Loucy (cell line): ENCODE measurements around the gene NCOA5.

Source experiments
- EZH2phosphoT487 ChIP-seq: fragments of 200-600 bp; IDR thresholded peaks from 2 replicates; pipeline ENCODE4 v1.6.1; 2018; ENCODE audit warnings: antibody characterized with exemption, mild to moderate bottlenecking, moderate library complexity, borderline replicate concordance
- TF ChIP-seq, protein P1 (sequence below): fragments of 200-600 bp; sonication (generic); conservative IDR thresholded peaks from 2 replicates; pipeline ENCODE4 v1.5.1; 2014; ENCODE audit warnings: mild to moderate bottlenecking, antibody characterized with exemption, low read length

DNA sequence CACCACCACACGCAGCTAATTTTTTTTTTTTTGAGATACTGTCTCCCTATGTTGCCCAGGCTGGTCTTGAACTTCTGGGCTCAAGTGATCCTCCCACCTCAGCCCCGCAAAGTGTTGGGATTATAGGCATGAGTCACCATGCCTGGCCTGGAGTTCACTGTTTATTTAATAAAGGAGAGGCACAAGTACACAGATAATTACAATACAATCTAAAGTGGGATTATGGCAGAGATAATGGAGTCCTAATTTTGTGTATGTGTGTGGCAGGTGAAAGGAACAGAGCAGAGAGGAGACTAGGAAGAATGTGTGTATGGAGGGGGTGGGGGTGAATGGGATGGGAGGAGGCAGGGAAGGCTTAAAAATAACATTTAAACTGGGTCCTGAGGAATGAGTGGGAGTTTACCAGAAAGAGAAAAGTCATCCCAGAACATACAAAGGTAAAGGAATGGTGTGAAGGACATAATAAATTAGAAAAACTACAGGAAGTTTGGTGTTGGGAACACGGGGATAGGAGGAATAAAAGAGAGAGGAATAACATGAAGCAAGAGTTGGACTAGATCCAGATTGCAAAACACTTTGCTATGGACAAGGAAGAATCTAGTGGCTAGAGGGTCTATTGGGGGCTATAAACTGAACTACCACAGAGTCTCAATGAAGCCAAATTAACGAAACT, 4.4 kb downstream of the NCOA5 start:
- TF ChIP-seq, protein P1, sequence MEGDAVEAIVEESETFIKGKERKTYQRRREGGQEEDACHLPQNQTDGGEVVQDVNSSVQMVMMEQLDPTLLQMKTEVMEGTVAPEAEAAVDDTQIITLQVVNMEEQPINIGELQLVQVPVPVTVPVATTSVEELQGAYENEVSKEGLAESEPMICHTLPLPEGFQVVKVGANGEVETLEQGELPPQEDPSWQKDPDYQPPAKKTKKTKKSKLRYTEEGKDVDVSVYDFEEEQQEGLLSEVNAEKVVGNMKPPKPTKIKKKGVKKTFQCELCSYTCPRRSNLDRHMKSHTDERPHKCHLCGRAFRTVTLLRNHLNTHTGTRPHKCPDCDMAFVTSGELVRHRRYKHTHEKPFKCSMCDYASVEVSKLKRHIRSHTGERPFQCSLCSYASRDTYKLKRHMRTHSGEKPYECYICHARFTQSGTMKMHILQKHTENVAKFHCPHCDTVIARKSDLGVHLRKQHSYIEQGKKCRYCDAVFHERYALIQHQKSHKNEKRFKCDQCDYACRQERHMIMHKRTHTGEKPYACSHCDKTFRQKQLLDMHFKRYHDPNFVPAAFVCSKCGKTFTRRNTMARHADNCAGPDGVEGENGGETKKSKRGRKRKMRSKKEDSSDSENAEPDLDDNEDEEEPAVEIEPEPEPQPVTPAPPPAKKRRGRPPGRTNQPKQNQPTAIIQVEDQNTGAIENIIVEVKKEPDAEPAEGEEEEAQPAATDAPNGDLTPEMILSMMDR, result no peak
- TF ChIP-seq EZH2phosphoT487, result no peak
